GM12801 (cell line): ENCODE measurements around the gene MORN3.

Experiments used
- TF ChIP-seq, protein P1 (sequence below): IDR thresholded peaks from one replicate; pipeline ENCODE4 v1.5.1; 2011; ENCODE audit warnings: control low read depth; ENCODE audit not compliant: insufficient read length; ENCODE audit errors: extremely low read depth

MORN3 gene, protein sequence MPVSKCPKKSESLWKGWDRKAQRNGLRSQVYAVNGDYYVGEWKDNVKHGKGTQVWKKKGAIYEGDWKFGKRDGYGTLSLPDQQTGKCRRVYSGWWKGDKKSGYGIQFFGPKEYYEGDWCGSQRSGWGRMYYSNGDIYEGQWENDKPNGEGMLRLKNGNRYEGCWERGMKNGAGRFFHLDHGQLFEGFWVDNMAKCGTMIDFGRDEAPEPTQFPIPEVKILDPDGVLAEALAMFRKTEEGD

DNA sequence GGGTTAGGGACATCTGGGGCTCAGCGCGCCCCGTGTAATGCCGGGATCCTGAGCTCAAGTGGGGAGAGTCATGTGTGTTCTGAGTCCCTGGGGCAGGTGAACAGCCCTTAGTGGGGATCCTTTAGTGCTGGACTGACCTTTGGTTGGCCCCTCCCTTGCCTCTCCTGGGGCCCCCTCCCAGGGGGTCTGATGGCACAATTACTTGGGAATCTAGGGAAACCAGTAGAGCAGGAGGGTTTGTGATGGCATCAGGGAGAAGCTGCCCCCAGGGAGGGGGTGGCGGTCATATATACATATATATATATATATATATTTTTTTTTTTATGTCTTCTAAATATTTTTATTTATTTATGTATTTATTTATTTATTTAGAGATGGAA lies at the start of gene MORN3:
Gene MORN3 (minus strand): TSS at position 134 of the 380 bp plus-strand sequence. CDS start 171 bp downstream, outside the sequence.
- TF ChIP-seq, protein P1, sequence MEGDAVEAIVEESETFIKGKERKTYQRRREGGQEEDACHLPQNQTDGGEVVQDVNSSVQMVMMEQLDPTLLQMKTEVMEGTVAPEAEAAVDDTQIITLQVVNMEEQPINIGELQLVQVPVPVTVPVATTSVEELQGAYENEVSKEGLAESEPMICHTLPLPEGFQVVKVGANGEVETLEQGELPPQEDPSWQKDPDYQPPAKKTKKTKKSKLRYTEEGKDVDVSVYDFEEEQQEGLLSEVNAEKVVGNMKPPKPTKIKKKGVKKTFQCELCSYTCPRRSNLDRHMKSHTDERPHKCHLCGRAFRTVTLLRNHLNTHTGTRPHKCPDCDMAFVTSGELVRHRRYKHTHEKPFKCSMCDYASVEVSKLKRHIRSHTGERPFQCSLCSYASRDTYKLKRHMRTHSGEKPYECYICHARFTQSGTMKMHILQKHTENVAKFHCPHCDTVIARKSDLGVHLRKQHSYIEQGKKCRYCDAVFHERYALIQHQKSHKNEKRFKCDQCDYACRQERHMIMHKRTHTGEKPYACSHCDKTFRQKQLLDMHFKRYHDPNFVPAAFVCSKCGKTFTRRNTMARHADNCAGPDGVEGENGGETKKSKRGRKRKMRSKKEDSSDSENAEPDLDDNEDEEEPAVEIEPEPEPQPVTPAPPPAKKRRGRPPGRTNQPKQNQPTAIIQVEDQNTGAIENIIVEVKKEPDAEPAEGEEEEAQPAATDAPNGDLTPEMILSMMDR = no peak

DNA sequence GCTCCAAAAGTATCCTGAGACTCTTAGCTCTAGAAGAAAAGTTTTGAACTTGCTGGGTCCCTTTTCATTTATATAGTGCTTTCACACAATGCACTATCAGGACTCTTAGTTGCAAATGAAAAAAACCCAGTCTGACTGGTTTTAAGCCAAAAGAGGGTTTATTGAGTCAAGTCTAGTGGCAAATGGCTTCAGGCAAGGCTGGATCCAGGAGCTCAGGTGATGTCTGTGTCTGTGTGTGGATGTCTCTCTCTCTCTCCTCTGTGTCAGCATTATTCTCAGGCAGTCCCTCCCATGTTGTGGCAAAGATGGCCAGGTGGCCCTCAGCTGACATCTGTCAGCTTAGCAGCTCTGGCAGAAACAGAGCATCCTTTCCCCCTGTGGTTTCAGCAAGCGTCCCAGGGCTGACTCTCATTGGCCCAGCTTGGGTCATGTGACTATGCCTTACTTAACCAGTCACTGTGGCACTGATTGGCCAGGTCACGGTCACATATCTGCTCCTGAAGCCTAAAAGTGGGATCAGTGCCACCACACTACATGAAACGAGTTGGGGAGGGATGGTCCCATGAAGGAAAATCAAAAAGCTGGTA lies 49.3 kb upstream of the MORN3 start:
- TF ChIP-seq, protein P1 = no peak

DNA sequence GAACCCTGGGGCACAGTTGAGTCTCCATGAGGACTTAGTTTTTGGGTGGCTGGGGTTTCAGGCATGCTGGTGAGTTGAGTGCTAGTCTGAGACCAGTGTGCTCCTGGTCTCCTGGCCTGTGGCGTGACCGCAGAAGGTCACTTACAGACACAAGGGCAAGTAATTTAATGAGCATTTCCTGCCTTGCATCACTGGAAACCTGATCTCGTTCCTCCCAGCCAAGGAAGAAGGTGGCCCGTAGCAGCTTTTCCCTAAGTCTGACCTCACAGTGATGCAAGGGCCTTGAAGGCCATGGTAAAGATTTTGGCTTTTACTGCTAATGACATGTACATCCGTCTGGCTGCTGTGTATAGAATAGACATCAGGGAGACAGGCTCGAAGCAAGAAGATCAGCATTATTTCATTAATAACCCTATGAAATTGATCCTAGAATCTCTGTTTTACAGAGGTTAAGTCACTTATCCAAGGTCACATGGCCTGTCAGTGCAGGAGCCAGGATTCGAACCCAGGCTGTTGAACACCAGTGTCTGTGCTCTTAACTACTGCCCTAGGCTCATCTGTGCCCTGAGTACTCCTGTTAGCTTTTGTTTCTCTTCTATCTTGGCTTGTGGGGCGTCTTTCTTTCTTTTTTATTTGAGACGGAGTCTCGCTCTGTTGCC lies 47.7 kb upstream of the MORN3 start:
- TF ChIP-seq, protein P1 = no peak

DNA sequence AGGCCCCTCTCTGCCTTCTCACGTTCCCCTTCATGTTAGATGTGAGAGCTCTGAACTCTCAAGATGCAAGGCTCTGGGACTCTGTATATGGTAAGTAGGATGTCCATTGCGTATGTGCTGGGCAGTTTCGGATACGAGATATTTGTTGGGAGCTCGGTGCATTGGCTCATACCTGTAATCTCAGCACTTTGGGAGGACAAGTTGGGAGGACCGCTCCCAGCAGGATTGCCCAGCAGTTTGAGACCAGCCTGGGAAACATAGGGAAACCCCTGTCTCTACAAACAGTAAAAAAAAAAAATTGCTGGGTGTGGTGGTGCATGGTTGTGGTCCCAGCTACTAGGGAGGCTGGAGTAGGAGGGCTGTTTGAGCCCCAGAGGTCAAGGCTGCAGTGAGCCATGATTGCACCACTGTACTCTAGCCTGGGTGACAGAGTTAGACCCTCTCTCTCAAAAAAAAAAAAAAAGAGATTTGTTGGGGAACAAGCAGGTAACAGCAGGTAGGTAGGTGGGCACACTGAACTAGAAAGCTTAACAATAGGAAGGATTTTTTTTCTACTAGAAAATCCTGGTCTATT lies 46.5 kb upstream of the MORN3 start:
- TF ChIP-seq, protein P1 = no peak

DNA sequence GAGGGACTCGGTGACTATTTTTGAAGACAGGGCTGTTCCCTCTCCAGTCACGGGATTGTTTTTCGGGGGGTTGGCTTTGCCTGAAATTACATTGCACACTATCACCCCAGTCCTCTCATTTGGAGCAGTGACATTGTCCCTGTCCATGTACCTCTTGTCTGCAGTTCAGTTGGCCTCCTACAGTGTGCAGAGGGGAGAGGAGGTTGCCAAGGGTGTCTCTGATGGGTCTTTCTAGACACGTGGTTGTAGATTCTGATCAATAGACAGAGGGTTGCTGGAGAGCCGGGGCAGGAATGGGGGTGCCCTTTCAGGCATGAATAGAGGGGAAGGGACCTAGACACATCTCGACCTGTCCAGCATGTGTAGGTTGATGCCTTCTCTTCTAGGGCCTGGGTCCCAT lies 44.3 kb upstream of the MORN3 start:
- TF ChIP-seq, protein P1 = no peak

DNA sequence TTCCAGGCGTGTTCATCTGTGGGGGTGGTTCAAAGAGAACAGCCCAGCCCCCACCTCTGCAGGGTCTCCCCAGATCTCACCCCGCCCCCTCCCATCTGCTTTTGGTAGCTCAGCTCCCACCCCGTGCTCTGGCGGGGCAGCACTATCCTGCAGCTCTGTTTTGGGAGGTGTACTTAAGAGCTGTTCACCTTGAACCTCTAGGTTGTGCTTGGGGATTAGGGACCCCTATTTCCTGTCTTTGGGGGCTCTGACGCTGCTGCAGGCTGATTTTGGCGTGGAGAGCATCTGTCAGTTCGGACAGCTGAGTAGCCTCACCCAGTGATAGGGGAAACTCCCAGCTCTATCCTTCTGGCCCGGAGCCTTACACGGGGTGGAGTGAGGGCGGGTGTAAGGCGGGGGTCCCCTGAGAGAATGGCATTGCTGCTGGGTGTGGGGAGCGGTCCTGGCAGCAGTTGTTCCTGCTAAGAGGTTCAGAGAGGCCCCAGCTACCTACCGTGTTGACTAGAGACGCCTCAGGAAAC lies 43.9 kb upstream of the MORN3 start:
- TF ChIP-seq, protein P1 = no peak
